GM20431 (cell line): ENCODE results near the gene MYL5.
"Not testable (repeated sequence)": the region's sequence is repeated elsewhere in the genome, so short reads cannot be mapped to it uniquely, and the experiment has no call there.

Source experiments
- in situ Hi-C: fragments of 300-500 bp; cut with MseI, MboI; formaldehyde crosslinking; loops from one replicate; pipeline ENCODE4 v1.15.0; 2020; ENCODE audit warnings: low sequenced_read_pairs; ENCODE audit not compliant: unreplicated experiment

The MYL5 gene

DNA sequence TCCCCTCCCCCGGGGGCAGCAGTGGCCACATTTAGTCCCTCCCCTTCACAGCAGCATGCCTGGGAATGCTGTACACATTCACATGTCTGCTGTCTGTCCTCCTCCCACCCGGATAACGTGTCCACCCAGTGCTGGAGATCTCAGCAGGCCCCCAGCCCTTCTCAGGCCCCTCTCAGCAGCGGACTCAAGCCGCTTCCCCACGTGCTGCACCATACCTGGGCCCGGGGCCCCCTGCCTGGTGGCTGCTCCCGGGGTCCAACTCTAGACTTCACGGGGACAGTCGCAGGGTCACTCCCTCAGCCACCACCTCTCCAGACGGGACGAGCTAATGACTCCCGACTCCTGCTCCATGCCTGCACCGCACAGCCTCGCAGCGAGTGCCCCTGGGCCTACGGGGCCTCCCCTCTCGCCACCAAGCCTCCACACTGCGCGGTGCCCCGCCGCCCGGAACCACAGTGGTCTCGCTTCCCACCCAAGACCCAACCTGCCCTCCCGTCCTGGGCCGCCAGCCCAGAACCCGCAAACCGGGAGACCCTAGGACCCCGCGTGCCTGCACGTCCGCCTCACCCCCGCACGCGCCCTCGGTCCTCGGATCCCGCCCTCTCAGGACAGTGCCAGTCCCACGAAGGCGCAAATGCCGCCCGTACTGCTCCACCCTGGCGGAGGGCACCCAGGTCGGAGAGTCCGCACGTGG lies 30.0 kb downstream of the MYL5 start:
- in situ Hi-C loops, result no loop called here

DNA sequence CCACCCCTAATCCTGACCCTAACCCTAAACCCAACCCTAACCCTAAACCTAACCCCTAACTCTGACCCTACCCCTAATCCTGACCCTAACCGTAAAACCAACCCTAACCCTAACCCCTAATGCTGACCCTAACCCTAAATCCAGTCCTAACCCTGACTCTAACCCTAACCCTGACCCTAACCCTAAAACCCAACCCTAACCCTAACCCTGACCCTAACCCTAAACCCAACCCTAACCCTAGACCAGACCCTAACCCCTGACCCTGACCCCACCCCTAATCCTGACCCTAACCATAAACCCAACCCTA lies 30.6 kb downstream of the MYL5 start:
- in situ Hi-C loops, result no loop called here

DNA sequence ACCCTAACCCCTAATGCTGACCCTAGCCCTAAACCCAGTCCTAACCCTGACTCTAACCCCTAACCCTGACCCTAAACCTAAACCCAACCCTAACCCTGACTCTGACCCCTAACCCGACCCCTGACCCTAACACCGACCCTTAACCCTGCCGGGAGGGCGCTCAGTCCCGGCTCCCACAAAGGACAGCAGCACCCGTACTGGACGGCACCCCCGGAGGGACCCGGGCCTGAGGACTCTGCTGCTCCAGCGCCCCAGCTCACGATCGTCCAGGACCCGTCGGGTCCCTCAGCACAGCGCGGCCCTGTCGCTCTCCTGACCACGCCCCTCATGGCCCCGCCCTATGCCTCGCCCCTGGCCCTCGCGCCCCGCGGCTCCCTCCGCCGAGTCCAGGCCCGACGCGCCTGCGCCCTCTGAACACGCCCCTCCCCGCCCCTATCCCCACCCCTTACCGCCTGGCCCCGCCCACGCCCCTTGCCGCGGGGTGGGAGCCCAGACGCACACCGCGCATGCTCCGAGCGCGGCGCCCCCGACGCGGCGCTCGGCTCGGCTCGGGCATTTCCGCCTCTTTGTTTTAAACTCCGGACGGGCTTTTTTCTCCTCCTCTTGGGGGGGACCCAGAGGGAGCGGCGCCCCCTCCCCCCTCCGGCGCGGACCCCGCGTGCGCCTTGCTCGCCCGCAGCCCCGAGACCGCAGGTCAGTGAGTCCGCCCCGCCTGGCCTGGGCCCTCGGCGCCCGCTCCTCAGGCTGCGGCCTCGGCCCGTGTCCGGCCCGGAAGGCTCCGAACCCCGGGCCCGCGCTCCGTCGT lies 31.1 kb downstream of the MYL5 start, which contains the start of gene PCGF3:
TSS of gene PCGF3 (plus strand) at position 555 of the 805 bp plus-strand sequence. CDS start 27,849 bp downstream, outside the sequence.
- in situ Hi-C loops, result no loop called here

DNA sequence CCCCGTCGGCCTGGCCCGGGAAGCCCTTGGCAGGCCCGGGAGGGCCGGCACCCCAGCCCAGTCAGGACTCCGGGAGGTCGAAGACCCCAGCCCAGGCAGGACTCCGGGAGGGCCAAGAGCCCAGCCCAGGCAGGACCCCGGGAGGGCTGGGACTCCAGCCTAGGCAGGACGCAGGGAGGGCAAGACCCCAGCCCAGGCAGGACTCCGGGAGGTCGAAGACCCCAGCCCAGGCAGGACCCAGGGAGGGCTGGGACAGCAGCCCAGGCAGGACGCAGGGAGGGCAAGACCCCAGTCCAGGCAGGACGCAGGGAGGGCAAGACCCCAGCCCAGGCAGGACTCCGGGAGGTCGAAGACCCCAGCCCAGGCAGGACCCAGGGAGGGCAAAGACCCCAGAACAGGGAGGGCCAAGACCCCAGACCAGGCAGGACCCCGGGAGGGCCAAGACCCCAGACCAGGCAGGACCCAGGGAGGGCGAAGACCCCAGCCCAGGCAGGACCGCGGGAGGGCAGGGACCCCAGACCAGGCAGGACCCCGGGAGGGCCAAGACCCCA lies 31.8 kb downstream of the MYL5 start:
- in situ Hi-C loops, result not testable (repeated sequence)

DNA sequence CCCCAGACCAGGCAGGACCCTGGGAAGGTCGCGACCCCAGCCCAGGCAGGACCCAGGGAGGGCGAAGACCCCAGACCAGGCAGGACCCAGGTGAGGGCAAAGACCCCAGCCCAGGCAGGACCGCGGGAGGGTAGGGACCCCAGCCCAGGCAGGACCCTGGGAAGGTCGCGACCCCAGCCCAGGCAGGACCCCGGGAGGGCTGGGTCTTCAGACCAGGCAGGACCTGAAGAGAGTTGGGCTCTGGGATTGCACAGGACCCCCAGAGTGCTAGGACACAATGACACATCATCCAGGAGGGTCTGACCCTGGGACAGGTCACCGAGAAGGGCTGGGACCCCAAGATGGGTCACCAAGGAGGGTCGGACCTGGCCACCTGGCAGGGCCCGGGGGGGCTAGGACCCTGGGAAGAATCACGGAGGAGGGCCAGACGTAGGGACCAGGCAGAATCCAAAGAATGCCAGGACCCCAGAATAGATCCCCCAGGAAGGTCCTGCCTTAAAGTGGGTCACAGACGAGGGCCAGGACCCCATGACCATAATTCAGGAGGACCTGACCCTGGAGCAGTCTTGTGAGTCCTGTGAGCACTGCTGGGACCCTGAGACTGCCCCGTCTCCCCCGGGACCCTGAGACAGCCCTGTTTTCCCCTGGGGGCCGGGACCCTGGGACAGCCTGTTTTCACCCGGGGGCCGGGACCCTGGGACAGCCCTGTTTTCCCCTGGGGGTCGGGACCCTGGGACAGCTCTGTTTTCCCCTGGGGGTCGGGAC lies 32.7 kb downstream of the MYL5 start:
- in situ Hi-C loops, result no loop called here

DNA sequence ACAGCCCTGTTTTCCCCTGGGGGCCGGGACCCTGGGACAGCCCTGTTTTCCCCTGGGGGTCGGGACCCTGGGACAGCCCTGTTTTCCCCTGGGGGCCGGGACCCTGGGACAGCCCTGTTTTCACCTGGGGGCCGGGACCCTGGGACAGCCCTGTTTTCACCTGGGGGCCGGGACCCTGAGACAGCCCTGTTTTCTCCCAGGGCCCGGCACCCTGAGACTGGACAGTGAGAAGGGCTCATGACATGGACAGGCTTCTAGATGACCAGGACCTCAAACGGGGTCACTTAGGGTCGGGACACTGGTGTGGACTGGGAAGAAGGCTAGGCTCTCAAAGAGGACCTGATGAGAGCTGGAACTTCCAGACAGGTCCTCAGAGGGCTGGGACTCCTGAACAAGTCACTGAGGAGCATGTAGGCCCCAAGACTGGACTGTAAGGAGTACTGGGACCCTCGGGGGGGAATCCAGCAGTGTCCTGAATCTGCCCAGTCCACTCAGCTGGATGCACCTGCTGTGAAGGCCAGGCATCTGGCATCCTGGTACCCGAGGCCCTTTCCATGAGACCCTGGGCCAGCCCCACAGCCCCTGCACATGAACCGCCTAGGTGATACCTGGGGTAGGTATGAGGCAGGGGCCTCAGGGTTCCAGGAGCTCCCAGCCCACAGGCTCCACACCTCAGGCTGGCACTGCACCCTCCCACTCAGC lies 33.7 kb downstream of the MYL5 start:
- in situ Hi-C loops, result no loop called here

DNA sequence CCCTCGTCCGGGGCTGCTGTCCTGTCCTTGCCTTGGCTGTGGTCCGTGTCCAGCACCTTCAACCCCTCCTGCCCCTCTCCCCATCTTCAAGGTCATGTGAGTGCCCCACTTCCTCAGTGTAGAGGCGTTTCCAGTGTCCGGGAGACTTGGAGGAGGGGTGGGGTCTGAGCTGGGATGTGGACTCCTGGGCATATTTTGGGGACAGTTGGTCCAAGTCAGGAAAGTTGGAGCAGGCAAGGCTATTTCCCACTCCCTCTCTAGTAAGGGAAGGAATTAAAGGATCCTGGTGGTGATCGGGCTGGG lies 34.2 kb downstream of the MYL5 start:
- in situ Hi-C loops, result no loop called here

DNA sequence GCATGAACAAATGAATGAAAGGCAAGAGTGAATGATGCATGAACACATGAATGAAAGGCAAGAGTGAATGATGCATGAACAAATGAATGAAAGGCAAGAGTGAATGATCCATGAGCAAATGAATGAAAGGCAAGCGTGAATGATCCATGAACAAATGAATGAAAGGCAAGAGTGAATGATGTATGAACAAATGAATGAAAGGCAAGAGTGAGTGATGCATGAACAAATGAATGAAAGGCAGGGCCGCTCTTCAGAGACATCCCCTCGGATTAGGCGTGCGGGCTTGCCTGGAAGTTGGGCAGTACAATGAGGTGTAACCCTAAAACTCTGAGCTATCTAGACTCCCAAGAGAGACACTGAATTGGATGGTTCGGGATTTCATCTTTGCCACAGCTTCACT lies 35.0 kb downstream of the MYL5 start:
- in situ Hi-C loops, result no loop called here

DNA sequence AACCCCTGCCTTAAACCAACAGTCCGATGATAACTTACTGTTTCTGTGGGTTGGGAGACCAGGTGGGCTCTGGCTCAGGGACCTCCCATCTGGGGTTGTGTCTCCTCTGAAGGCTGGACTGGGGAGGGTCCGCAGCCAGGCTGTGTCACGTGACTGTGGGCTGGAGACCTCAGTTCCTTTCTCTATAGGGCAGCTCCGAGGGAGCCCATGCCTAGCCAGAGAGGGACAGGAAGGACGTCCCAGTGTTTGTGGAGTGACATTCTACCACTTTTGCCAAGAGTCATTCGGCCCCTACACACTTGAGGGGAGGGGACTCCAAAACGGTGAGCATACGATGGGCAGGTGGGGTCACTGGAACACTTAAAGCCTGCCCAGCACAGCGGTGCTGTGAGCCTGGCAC lies 35.8 kb downstream of the MYL5 start:
- in situ Hi-C loops, result no loop called here

DNA sequence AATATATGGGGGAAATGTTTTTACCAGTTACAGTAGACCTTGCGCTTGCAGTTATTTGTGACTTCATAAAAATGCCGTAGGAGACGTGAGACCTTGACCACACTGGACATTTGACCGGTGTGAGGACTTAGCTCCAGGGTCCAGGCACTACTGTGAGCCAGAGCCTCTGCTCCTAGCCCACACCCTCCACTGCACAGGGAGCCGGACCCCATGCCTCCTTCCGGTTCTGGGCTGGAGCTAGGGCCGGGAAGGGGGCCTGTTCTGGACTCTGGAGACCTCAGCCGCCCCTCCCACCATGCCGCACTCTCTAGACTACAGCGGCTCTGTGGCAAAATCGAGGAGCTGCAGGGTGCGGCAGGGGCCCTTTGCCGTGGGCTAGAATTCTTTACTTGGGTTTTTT lies 36.6 kb downstream of the MYL5 start:
- in situ Hi-C loops, result no loop called here

DNA sequence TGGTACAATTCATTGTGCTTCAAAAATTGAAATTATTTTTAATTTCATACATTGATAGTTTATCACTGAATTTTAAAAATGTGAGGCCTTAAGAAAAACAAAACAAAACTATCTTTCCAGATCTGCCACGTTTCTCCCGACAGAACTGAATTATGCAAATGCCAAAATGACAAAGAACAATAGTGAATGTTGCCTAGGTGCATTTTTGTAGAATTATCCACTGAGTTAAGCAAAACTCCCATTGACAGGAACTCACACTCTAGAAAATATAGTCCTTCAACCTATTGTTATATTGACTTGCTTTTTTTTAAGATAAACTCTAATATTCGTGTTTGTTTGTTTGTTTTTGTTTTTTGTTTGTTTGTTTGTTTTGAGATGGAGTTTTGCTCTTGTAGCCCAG lies 37.8 kb downstream of the MYL5 start:
- in situ Hi-C loops, result no loop called here

DNA sequence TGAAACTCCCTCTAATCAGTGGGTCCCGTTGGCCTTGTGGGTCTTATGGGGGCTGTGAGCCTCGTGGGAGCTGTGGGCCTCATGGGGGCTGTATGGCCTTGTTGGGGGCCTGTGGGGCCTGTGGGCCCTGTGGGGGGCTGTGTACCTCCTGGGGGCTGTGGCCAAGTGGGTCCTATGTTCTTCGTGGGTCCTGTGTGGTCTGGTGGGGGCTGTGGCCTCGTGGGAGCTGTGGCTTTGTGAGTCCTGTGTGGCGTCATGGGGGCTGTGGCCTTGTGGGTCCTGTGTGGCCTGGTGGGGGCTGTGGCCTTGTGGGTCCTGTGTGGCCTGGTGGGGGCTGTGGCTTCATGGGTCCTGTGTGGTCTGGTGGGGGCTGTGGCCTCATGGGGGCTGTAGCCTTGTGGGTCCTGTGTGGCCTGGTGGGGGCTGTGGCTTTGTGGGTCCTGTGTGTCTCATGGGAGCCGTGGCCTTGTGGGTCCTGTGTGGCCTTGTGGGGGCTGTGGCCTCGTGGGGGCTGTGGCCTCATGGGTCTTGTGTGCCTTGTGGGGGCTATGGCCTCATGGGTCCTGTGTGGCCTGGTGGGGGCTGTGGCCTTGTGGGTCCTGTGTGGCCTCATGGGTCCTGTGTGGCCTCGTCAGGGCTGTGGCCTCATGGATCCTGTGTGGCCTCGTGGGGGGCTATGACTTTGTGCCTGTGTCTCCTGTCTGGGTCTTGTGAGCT lies 38.7 kb downstream of the MYL5 start:
- in situ Hi-C loops, result no loop called here

DNA sequence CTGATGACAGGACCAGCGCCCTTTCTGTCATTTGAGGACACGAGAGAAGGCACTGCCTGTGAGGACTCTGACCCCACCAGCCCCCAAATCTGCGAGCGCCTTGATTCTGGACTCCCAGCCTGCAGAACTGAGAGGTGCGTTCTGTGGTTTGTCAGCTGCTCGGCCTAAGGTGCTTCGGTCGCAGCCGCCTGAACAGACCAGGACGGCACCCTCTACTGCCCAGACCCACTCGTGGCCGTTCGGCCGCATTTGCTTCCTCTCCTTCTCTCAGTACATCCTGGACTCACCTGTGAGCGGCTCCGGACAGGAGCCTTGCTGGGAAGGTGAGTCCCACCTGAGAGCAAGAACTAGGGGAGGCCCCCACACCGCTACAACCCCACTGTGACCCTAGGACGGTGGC lies 39.7 kb downstream of the MYL5 start:
- in situ Hi-C loops, result no loop called here

DNA sequence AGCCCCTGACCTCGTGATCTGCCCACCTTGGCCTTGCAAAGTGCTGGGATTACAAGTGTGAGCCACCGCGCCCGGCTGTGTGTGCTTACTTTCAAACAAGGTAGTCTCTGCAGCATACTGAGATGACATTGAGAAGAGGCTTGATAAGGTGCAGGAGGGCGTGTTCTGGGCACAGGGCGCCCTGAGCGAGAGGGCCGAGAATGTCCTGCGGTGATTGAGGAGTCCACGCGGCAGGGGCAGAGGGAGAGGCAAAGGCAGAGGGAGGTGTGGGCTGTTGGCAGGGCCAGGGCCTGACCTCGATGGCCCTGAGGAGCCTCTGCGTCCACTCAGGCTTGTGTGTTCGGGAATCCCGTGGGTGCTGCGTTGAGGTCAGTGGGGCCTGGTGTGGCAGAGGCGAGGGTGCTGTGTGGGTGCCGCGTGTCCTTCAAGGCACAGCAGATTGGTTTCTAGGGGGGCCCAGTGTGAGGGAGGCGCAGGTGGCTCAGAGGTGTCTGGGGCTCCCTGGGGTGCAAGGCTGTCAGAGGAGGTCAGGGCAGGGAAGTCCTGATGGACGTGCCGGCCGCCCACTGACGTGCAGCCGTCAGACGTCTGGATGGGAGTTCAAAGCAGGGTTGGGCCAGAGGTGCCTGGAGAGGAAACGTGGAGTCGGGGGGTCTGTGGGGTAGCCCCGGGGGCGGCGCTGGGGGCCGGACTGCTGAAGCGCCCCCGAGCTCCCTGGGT lies 43.4 kb downstream of the MYL5 start:
- in situ Hi-C loops, result no loop called here

DNA sequence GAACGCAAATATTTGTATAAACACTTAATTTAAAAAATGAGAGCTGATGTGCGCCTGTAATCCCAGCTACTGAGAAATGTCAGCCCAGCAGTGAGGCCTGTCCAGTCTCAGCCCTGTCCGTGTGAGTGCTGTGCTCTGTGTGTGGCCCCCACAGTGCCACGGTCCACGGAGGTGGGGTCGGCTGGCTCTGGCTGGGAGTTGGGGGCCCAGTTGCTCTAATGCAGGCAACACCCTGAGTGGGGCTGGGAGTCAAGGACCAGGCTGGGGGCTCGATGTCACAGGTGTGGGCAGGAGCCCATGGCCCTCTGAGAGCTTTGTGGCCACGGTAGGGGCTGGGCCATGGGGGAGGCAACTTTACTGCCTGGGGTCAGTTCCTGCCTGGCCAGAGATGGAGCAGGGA lies 44.1 kb downstream of the MYL5 start:
- in situ Hi-C loops, result no loop called here

DNA sequence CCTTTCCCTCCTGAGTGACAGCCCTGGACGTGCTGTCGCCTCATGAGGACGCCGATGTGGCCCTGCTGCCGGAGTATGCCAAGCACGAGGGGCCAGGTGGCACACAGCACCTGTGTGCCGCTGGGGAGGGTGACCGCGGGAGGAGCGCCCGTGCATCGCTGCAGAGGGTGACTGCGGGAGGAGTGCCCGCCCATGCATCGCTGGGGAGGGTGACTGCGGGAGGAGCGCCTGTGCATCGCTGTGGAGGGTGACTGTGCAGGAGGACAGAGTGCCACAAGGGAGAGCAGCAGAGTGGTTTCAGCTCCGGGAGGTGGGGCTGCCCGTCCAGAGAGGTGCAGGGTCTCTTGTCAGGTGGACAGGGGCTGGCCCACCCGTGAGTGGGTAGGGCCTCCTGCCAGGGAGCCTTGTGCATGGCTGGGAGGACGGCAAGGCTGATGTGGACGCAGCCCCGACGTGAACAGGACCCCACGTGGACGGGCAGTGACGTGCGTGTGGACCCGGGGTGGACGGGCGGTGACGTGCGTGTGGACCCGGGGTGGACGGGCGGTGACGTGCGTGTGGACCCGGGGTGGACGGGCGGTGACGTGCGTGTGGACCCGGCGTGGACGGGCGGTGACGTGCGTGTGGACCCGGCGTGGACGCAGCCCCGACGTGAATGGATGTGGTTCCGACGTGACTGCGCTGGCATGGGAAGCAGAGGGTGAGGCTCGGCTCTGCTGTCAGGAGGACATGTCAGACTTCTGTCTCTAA lies 45.9 kb downstream of the MYL5 start:
- in situ Hi-C loops, result no loop called here

DNA sequence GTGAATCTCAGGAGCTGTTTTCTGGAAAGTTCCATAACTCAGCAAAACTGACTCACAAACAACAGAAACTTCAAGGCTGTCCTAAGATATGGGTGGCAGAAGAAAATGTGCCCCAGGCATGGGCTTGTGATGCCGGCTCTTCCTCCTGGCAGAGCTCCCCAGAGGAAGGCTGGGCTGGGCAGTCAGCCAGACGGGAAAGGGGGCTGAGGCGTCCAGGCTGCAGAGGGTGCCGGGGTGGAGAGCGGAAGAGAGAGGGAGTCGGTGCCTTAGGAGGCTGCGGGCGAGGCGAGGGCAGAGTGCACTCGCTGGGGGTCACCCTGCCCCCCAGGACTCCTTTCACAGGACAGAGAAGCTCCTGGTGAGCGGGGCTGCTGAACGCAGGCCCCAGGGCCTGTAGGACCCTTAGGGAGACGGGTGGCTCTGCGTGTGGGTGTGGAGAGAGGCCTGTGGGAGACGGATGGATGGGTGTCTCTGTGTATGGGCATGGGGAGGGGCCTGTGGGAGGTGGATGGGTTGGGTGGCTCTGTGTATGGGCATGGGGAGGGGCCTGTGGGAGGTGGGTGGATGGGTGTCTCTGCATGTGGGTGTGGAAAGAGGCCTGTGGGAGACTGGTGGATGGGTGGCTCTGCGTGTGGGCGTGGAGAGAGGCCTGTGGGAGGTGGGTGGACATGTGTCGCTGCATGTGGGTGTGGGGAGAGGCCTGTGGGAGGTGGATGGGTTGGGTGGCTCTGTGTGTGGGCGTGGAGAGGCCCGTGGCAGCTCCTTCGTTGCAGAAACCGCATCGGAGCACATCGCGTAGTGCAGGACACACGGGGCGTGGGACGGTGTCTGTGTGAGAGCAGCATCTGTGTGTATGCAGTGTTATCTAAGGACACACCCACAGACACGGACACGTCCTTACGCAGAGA lies 47.2 kb downstream of the MYL5 start:
- in situ Hi-C loops, result no loop called here
